NCI-H2196 (cell line): ENCODE measurements around the gene FRMD4A.

ENCODE experiments used
- DNase-seq: peaks from one replicate; lab custom pipeline; 2025; ENCODE audit not compliant: unreplicated experiment; lab: John Stamatoyannopoulos, UW

FRMD4A gene

GRCh38 chr10:13712837-13713581 is 617.7 kb downstream of the FRMD4A start:
- no peak for DNase-seq

DNA sequence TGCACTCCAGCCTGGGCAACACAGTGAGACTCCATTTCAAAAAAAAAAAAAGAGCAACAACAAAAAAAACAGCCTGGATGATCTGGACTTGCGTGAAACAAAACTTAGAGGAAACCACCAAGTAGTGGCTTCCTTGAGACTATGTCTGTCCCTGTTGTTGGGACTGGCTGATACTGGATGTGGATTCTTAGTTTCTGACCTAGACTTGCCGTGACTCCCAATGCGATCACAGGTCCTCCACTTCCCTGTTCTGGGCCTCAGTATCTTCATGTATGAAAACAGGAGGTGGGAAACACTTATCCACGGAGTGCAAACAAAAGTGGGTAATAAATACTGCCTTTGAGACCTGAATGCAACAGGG is 618.3 kb downstream of the FRMD4A start:
- DNase-seq: no peak

DNA sequence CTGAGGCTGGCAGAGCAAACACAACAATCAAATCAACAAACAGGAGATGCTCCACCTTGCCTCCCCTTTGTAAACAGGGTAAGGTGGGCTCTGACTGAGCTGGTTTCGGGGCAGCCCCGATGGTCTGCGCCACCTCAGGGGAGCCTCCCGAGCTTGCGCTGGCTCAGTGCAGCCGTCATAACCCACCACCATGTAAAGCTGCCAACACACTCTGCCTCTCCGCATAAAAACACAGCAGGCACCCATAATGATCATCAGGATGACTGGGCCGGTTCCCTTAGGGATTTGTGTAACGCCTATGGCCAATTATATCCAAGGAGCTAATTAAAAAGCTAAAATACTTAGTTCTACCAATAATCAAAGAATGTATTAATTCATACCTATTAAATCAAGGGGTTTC is 619.4 kb downstream of the FRMD4A start:
- DNase-seq: no peak

DNA sequence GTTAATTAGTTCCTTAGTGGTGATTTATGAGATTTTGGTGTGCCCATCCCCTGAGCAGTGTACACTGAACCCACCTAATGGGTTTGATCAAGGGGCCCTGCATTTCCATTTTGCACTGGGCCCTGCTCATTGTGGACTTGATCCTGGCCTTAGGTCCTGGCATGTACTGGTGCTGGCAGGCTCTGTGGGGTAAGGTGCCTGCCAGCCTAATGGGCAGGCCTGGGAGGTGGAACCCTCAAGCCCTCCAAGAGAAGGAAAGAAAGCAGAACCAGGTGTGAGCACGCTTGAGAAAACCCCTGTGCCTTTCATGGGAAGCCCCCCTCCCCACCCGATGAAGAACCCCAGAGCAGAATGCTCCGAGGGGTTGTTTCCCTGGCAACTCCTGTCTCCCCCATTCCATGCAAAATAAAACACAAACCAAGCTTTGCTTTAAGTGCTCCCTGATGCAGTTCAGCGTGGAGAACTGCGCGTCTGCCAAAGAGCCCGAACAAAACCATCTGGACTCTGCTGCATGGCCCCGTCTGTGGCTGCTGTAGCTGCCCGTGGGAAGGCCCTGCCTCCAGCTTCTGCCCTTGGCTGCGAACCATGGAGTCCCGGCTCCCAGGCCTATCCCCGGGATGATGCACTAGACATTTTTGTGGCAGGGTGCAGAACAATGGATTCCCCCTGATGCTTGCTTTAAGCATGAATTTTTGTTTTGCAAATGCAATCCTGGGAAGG is 620.6 kb downstream of the FRMD4A start:
- no peak for DNase-seq

DNA sequence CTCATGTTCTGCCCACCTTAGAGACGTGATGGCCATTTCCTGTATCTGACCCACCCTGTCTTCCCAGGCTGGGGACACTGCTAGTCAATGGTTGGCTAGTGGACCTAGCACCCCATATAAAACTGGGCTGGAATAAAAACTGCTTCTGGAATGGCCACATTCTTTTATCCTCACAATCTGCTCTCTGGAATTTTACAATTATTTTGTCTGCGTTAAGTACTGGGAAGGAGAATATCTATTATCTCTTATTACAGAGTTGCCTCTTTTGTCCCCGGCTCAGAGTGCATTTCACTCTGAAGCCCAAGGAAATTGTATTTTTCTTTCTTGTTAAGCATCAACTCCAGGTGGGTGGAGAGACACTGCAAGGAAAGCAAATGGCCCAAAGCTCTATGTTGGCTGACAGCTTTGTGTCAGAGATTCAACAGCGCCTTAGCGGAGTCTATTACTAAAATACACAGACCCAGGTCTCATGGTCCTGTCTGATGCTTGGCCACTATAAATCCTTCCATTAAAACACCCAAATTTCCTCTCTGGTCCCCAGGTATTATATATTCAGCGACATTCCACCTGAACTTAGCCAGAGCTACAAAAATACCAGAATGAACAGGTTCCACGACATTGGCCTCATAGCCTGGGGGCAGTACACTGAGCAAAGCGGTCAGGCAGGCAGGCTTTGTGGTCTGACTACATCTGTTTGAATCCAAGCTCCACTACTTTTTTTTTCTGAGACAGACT is 622.3 kb downstream of the FRMD4A start:
- DNase-seq: no peak

DNA sequence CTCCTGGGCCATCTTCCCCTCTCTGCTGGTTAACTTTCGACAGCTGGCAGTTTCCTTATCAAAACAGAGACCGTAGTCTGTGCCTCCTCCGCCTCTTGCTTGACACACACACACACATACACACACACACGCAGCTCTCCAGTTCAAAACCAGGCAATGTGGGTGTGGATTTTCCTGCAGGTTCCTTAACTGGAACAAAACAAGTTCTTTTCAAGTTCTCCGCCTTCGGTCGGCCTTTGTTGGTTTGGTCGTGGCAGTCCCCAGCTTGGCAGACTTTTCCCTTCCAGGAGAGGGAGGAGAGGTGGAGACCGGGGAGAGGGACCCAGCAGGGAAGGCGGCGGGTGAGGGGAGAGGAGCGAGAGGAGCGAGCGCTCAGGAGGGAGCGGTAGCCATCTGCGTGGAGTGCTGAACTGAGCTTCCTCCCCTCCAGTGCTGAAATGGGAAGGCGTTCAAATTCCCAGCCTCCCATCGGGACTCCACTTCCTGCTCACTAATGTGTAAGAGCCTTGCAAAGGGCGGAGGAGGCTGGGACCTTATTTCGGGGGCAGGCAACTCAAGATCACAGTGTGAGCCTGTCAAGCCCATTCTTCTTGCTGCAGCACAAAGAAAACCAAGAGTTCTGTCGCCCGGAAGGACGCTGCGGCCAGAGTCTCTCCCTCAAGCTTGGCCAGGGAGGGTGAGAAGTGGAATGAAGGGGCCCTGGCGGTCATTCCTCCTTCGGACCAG is 623.4 kb downstream of the FRMD4A start:
- no peak for DNase-seq

DNA sequence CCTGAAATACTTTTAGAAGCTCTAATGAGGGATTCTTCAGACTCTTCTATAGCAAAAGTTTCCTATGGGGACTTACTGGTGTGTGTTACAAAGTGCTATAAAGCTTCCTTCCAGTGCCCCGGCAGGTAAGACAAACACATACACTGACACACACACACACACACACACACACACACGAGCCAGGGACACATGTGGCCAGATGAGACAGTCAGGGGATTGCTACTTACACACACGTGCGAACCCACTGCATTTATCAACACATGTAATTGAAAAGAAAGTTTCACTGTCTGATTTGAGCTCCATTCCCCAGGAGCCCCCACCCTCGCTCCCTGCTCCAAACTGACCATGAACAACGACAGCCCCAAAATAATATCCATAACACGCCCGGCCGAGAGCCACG is 624.1 kb downstream of the FRMD4A start:
- no peak for DNase-seq

- DNase-seq: no peak
Observed at GRCh38 chr10:13706175-13706574, 624.5 kb downstream of the FRMD4A start.

- no peak for DNase-seq
Observed at GRCh38 chr10:13705526-13706174, 625.1 kb downstream of the FRMD4A start.

DNA sequence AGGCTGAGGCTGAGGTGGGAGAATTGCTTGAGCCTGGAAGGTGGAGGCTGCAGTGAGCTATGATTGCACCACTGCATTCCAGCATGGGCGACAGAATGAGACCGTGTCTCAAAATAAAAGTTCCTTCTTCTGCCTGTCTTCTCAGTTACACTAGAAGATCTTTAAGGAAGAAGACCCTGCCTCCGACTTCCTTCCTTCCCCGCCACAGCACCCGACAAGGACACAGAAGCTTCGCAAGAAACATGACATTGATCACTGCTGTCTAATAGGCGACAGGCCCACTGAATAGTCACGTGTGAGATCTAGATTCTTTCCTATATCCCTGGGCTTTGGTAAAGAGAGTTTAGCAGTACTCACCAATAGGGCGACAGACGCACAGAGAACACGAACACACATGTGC is 625.8 kb downstream of the FRMD4A start:
- DNase-seq: no peak

DNA sequence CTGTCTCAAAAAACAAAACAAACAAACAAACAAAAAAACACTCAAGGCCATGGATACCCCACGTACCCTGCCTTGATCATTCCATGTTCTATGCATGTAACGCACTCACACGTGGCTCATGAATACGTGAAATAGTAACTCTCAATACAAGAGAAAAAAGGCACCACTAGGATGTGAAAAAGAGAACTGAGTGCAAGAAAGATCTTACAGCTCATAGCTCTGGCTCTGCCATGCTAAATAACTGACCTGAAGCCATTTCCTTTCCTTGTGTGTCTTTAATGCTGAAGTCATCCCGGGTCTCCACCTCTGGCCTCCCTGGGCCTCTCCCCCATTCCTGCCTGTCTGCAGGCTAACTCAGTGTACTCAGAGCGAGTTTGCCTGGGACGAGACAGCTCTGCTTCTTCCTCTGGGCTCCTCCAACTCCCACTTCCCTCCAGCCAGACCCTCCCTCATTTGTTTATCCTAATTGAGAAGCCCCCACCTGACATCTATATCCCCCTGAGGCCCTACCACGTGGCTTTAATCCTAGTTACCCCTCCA is 626.7 kb downstream of the FRMD4A start:
- DNase-seq: no peak

GRCh38 chr10:13703101-13703818 is 627.5 kb downstream of the FRMD4A start:
- no peak for DNase-seq

GRCh38 chr10:13701157-13701919 is 629.4 kb downstream of the FRMD4A start:
- no peak for DNase-seq

DNA sequence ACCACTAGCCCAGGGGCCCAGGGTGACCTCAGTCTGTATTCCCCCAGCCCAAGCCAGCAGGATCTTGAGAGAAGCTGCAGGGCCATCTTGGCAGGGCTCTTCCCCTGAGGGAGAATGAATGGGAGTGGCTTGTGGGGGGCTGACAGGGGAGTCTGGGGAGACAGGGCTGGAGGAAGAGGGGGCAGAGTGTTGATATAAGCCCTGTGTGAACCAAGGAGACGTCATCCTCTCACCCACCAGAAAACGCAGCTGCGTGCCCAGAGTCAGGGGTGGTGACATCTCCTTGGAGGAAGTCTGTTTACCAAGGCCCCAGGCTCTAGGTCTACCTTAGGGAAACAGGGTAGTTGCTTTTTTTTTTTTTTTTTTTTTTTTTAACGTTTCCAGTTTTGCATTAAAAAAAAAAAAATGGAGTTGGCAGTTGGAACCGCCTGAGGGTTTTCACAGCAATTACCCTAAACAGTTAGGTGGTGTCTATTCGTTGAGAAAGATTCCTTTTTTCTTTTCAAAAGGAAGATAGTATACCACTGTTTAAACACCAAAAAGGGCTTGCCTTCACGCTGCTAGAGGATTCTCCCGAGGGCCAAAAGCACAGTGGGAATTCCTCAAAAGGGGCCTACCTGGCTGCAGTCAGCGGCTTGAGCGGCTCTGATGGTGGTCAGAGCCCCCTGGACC is 630.1 kb downstream of the FRMD4A start:
- DNase-seq: no peak

DNA sequence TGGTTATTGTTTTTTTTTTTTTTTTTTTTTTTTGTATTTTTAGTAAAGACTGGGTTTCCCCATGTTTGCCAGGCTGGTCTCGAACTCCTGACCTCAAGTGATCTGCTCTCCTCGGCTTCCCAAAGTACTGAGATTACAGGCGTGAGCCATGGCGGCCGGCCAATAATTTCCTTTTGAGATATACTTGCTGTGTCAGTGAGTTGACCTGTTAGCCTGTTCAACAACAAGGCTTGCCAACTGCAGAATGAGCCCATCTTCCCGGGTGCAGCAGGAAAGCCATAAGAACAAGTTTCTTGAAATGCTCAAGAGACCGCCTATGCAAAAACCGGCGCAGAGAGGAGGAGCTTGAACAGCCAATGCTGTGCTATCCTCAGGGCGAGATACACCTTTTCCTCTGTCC is 631.5 kb downstream of the FRMD4A start:
- no peak for DNase-seq

DNA sequence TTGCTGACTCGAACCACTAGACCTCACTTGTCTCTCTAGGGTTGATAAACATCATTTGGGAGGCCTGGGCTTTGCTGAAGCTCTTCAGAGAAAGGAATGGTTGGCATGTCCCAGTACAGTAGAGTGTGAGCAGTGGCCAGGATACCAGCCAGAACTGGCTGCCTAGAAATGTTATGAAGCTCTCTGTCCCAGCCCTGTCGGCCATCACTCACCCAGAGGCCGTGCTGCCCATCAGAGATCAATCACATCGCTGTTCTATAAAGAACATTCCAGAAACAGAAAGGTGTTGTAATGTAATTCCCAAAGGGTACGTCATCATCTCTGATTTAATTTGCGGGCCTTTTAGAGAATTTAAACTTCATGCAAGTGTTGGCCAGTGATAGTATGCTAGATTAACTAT is 632.5 kb downstream of the FRMD4A start:
- DNase-seq: no peak

DNA sequence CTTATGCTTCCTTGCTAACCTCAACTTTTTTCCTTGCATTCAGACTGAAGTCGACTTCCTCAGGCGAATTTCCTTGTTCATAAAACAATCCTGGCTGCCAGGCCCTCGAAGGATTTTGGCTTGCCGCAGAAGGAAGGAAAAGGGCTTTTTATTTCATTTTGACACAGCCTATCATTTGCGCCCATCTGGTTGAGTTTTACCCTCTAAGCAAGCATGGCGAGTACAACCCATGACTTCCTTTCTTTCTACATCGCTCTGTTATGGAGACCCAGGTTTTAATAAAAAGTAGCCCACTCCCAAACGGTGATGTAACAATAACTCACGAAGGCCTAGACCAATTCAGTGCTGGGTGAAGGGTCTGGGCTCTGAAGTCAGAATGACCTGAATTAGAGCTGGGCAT is 634.7 kb downstream of the FRMD4A start:
- no peak for DNase-seq

GRCh38 chr10:13695588-13695987 is 635.1 kb downstream of the FRMD4A start:
- no peak for DNase-seq
